HG03442 (cell line): Measurements from ENCODE around the gene CABLES1.

ENCODE experiments used
- ATAC-seq: cut with Tn5 transposase; IDR thresholded peaks from one replicate; pipeline ENCODE4 v1.9.1; 2021; ENCODE audit warnings: mild to moderate bottlenecking, moderate library complexity; ENCODE audit not compliant: unreplicated experiment

Gene CABLES1

DNA sequence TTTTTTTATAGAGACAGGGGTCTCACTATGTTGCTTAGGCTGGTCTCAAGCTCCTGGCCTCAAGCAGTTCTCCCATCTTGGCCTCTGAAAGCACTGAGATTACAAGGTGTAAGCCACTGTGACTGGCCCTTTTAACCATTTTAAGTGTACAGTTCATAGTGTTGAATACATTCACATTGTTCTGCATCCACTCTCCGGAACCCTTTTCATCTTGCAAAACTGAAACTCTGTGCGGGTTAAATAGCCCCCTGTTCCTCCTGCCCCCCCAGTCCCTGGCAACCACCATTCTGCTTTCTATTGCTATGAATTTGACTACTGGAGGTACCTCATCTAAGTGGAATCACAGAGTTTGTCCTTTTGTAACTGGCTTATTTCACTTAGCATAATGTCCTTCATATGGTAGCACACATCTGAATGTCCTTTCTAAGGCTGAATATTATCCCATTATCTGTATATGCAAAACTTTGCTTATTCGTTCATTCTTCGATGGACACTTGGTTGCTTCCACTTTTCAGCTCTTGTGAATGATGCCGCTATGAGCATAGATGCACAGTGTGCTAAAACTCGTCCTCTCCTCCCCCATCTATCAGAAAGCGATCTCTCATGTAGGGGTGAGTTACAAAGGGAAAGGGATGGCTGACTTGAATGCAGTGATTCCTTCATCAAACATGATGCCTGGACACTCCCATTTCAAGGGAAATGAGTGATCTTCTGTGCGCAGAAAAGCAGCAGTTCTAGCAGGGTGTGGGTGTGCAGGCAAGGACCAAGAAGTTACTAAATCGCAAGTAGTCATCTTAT is 30.2 kb downstream of the CABLES1 start:
- no peak for ATAC-seq

GRCh38 chr18:23166891-23167541 is 31.7 kb downstream of the CABLES1 start:
- no peak for ATAC-seq

DNA sequence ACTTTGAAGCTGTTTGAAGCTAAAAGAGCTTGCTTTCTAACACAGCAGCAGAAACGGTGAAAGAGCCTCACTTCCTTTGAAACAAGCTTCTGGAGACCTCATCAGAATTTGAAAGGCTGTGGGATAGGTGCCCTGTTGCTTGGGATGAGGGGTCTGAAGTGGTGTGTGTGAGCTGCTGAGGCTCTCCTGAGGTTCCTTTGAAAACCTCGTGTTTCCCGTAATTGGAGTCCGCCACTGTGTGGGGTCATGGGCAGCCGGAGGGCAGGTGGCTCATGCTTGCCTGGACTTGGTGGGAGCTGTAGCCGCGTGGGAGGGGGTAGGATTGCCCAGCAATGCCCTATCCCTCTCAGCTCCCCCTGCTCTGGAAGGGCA is 34.4 kb downstream of the CABLES1 start:
- ATAC-seq = no peak

DNA sequence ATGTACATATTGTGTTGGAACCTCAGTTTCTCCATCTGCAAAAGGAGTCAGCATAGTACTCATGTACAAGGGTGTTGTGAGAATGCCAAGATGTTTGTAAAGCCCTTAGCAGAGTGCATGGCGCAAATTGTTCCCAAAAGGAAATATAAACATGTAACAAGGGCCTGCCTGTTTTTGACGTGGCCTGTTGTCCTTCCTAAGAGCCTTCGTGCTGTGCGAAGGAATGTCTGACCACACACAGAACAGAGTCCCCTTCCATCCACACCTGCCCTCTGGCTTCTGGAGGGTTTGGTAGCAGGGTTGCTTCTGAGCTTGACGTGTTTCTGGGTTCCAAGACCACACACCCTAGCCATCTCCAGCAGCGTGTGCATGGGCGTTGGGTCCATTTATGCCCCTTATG is 34.9 kb downstream of the CABLES1 start:
- ATAC-seq = no peak

- ATAC-seq = no peak
Measured at GRCh38 chr18:23171581-23172156, 36.4 kb downstream of the CABLES1 start.

- no peak for ATAC-seq
Measured at GRCh38 chr18:23172591-23173380, 37.5 kb downstream of the CABLES1 start.

GRCh38 chr18:23173912-23174311 is 38.6 kb downstream of the CABLES1 start:
- no peak for ATAC-seq

- no peak for ATAC-seq
Measured at GRCh38 chr18:23176701-23177432, 41.6 kb downstream of the CABLES1 start.

GRCh38 chr18:23177433-23178072 is 42.3 kb downstream of the CABLES1 start:
- ATAC-seq = no peak

- ATAC-seq = no peak
Measured at GRCh38 chr18:23178201-23178600, 42.9 kb downstream of the CABLES1 start.

- no peak for ATAC-seq
Measured at GRCh38 chr18:23178661-23179081, 43.4 kb downstream of the CABLES1 start.

- ATAC-seq = no peak
Measured at GRCh38 chr18:23179416-23179815, 44.1 kb downstream of the CABLES1 start.

DNA sequence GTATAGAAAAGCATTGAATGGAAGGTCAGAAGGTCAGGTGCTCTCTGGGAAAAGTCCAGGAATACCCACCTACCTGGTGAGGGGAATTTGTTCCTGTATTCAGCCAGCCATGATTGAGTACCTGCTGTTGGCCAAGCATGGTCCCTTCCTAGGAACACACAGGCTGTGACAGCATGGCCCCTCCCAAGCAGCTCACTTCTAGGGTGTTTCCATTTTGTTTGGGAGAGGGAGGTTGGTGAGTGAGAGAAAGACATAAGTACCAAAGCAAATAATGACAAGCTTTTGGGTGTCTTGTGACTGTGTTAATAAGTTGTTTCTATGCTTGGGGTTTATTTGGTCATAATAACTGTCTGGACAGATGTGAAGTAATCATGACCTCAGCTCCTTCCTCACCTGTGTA is 46.3 kb downstream of the CABLES1 start:
- no peak for ATAC-seq

DNA sequence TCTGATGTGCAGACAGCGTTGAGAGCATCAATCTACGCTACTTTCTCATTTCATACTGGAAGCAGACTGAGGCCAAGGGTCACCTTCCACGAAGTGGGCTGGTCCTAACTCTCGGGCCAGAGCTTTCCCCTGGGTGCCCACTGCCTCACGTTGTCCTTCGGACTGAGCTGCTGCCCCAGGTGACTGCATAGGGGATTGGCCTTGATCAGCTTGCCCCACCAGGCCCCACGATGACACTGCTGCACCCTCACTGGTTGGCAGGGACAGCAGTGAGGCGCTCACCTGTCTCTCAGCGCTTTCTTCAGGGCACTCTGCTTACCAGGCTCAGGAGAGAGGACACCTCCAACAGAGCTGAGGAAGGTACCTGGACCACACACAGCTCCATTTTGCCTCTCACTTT is 47.3 kb downstream of the CABLES1 start:
- no peak for ATAC-seq

DNA sequence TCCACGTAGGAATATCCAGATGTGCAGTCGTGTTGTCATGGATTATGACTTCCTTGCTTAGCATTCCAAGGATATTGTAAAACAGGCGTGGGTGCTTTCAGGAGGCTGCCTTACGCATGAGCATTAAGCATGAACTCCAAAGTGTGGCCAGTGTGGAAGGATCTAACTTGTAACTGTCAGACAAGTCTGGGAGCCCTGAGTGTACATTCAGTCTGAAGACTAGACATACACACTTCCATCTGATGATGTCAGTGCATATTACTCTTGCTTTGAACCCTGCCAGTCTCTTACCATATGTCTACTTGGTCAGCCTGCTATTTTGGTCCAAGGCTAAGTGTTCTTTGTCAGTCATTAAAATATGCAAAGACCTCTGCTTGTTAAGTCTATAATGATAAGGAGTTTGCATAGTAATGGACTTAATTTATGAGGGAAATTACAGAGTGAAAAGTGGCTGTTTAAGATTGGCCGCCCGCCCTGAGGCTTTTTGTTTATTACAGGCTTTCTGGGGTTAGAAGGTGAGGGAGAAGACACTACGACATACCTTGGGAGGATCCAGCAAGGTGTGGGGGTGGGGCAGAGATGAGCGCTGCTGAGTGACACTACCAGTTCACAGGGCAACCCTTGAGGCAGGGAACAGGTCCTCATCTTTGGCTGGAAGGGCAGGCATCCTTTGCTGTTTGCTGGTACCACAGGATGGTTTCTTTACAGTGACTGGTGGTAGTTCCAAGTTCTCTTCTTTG is 48.3 kb downstream of the CABLES1 start:
- no peak for ATAC-seq

- ATAC-seq = no peak
Measured at GRCh38 chr18:23186781-23187180, 51.5 kb downstream of the CABLES1 start.

DNA sequence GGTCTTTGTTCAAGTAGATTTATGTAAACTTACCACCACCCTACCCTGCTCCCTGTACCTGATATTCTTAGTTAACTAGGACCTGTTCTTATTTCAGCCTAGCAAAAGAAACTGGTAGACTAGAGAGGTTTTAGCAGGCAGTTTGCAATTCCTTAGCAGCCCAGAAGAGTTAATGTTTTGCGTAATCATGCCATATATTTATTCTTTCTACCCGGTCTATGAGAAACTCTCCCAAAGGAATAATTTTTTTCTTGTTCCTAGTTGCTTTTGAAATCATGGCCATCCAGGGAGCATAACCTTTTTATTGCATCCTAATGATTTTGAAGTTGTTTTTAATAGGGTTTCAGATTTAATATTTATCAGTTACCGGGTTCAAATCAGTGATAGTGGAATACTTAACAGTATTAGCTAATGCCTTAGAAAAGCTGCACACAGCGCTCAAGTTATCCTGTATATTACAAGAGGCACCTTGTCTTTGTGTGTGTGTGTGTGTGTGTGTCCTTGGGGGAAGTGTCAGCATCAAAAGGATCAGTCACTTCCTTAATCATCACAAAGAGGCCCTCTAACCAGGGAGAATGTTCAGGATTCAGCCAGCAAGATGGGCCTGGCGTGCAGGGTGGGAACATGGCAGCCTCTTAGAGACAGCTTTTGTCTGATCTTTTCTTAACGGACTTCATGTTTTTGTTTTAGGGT is 52.9 kb downstream of the CABLES1 start:
- no peak for ATAC-seq

- ATAC-seq = no peak
Measured at GRCh38 chr18:23189099-23189498, 53.8 kb downstream of the CABLES1 start.
